ENCODE data around the gene UNC80.
"Not testable (repeated sequence)": the region's sequence is repeated elsewhere in the genome, so short reads cannot be mapped to it uniquely, and the experiment has no call there.

The UNC80 gene

GRCh38 chr2:209771474-209772289, at the start of gene UNC80:
UNC80 (plus strand) TSS chr2:209771832; CDS start chr2:209772073, 241 bp downstream.
- DNase-seq: no peak

- no peak for DNase-seq
Observed at GRCh38 chr2:209726311-209726710, 45.3 kb upstream of the UNC80 start.

GRCh38 chr2:209727077-209727476, 44.6 kb upstream of the UNC80 start:
- DNase-seq: no peak

- DNase-seq: no peak
Observed at GRCh38 chr2:209734805-209735204, 36.8 kb upstream of the UNC80 start.

GRCh38 chr2:209741953-209742352, 29.7 kb upstream of the UNC80 start:
- DNase-seq: no peak

GRCh38 chr2:209753020-209753419, 18.6 kb upstream of the UNC80 start:
- no peak for DNase-seq

- DNase-seq: no peak
Observed at GRCh38 chr2:209757163-209757562, 14.5 kb upstream of the UNC80 start.

- DNase-seq: no peak
Observed at GRCh38 chr2:209761566-209761965, 10.1 kb upstream of the UNC80 start.

GRCh38 chr2:209762563-209762962, 9.1 kb upstream of the UNC80 start:
- DNase-seq: no peak

- no peak for DNase-seq
Observed at GRCh38 chr2:209763106-209763505, 8.5 kb upstream of the UNC80 start.

GRCh38 chr2:209766613-209767012, 5.0 kb upstream of the UNC80 start:
- DNase-seq: no peak

GRCh38 chr2:209767316-209767715, 4.3 kb upstream of the UNC80 start:
- DNase-seq: no peak

- DNase-seq: no peak
Observed at GRCh38 chr2:209768557-209768956, 3.1 kb upstream of the UNC80 start.

GRCh38 chr2:209772290-209772685, 656 bp downstream of the UNC80 start:
- no peak for DNase-seq

GRCh38 chr2:209773377-209773776, 1.7 kb downstream of the UNC80 start:
- DNase-seq: no peak

- DNase-seq: no peak
Observed at GRCh38 chr2:209787416-209787815, 15.8 kb downstream of the UNC80 start.

GRCh38 chr2:209788925-209789324, 17.3 kb downstream of the UNC80 start:
- no peak for DNase-seq

GRCh38 chr2:209790066-209790728, 18.6 kb downstream of the UNC80 start:
- DNase-seq: no peak

- no peak for DNase-seq
Observed at GRCh38 chr2:209791151-209791550, 19.5 kb downstream of the UNC80 start.

GRCh38 chr2:209795425-209795824, 23.8 kb downstream of the UNC80 start:
- DNase-seq: not testable (repeated sequence)

GRCh38 chr2:209805351-209805750, 33.7 kb downstream of the UNC80 start:
- DNase-seq: no peak

- no peak for DNase-seq
Observed at GRCh38 chr2:209806318-209806717, 34.7 kb downstream of the UNC80 start.

GRCh38 chr2:209808521-209808920, 36.9 kb downstream of the UNC80 start:
- DNase-seq: no peak

- no peak for DNase-seq
Observed at GRCh38 chr2:209809256-209809655, 37.6 kb downstream of the UNC80 start.
